Measurements from ENCODE around the gene RANBP1. TPM values are rescaled to one million over a fixed set of nuclear protein-coding genes. Genes with fewer than 3 reads are reported as not detected.
"Not testable (repeated sequence)": the region's sequence is repeated elsewhere in the genome, so short reads cannot be mapped to it uniquely, and the experiment has no call there.

The RANBP1 gene
- total RNA-seq: 62.6 TPM

GRCh38 chr22:20115691-20116375 lies at the start of gene RANBP1:
Gene RANBP1, plus strand, starts transcription at chr22:20116104. Its CDS starts 81 bp downstream, at chr22:20116185.
- no peak for DNase-seq (ENCODE audit: low spot score)

DNA sequence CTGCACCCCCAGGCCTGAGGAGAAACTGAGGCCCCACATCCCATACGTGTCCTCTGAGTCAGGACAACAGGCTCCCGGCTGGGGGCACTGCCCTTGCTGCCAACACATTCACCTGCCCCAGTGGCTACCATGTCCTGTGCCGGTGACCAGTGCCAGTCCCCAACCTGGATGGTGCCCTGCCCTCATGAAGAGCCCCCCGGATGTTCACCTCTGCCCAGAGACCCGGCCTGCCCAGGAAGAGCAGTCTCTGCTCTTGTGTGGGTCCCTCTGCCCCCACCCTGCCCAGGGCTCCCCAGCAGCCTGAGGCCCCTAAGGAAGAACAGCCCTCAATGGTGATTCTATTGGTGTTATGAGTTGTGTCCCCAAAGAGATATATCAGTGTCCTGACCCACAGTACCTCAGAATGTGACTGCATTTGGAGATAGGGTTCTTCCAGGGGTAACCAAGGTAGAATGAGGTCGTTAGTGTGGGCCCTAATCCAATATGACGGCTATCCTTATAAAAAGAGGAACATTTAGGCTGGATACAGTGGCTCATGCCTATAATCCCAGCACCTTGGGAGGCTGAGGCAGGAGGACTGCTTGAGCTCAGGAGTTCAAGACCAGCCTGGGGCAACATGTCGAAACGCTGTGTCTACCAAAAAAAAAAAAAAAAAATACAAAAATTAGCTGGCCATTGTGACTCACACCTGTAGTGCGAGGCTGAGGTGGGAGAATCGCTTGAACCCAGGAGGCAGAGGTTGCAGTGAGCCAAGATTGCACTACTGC lies 49.1 kb upstream of the RANBP1 start:
- DNase-seq (ENCODE audit: low spot score): no peak

GRCh38 chr22:20067384-20067682 lies 48.6 kb upstream of the RANBP1 start:
- not testable (repeated sequence) for DNase-seq (ENCODE audit: low spot score)

- DNase-seq (ENCODE audit: low spot score): no peak
These were observed 47.3 kb upstream of the RANBP1 start for GRCh38 chr22:20068640-20069039.

DNA sequence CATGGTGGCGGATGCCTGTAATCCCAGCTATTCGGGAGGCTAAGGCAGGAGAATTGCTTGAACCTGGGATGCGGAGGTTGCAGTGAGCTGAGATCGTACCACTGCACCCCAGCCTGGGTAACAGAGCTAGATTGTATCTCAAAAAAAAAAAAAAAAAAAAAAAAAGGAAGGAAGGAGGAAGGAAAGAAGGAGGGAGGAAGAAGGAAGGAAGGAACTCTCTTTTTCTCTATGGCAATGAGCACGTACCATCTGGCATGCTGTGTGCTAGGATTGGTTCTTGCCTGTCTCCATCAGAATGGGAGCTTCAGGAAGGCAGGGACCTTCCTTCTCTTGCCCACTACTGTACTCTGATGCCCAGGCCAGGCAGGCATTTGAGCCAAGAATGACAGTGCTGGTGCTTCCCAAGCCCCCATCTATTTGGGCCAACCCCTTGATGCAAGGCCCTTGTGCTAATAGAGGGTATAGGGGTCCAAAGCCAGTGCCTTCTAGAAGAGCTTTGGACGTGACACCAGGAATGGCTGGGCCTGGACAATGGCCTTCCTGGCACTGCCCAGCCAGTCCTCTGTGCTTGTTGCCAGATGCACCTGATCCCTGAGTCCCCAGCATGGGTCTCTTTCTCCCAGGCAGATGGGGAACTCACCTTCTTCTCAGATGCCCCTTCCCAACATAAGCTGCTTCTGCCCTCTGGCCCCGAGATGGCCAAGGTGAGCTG lies 46.4 kb upstream of the RANBP1 start:
- DNase-seq (ENCODE audit: low spot score): no peak

DNA sequence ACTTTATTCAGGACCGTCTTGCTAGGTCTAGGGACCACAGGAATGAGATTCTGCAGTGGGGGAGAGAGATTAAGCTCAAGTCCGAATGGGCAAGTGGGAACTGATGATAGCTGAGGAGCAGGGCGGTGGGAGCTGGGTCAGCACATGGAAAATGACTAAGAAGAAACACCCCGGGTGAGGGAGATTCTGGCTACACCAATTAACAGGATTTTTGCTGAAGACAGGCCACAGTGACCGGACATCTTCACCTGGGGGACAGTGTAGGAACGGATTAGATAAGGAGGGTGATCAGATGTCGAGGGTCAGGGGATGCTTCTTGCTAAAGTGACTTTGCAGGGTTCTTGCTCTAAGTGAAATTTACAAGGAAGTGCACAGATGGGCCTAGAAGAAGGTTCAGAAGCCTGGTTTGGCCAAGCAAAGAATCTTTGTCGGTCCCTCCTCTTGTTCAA lies 44.4 kb upstream of the RANBP1 start:
- DNase-seq (ENCODE audit: low spot score): no peak

DNA sequence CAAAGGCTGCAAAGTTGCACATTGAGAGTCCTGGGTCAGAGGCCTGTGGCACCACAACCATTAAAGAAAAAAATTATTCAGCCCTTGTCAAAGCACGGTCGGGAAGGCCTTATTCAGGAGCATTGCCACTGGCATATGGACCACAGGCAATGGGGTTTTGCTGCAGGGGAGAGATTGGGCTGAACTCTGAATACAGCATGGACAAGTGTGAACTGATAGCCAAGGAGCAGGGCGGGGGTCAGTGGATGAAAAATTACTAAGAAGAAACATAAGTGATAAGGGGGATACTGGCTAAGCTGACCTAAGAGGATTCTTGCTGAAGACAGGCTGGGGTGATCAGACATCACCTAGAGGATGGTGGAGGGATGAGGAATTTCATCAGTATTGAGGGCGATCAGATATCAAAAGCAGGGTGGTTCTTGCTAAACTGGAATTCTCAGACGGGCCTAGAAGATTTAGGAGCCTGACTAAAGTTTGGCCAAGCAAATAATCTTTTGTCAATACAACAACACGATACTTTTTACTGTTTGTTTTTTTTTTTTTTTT lies 39.2 kb upstream of the RANBP1 start:
- no peak for DNase-seq (ENCODE audit: low spot score)

GRCh38 chr22:20079745-20080444 lies 36.0 kb upstream of the RANBP1 start, which contains the start of gene DGCR8:
Gene DGCR8, plus strand, starts transcription at chr22:20080241. Its CDS starts 5,723 bp downstream, at chr22:20085964.
- DNase-seq (ENCODE audit: low spot score): peak; percentile 94

DNA sequence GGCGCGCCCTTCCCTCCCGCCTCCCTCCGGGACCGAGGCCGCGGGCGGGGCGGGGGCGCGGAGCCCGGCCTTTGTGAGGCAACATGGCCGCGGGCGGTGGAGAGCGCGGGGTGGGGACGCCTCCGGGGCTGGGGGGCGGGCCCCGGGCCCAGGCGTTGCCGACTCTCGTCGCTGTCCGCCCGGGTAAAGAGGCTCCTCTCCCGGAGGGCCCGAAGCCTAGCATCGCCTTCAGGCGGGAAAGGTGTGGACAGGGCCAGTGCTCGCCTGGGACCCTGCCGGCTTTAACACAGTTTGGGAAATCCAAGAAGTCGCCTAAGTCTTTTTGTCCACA lies 35.5 kb upstream of the RANBP1 start:
- no peak for DNase-seq (ENCODE audit: low spot score)

- DNase-seq (ENCODE audit: low spot score): no peak
These were observed 34.9 kb upstream of the RANBP1 start for GRCh38 chr22:20080776-20081654.

DNA sequence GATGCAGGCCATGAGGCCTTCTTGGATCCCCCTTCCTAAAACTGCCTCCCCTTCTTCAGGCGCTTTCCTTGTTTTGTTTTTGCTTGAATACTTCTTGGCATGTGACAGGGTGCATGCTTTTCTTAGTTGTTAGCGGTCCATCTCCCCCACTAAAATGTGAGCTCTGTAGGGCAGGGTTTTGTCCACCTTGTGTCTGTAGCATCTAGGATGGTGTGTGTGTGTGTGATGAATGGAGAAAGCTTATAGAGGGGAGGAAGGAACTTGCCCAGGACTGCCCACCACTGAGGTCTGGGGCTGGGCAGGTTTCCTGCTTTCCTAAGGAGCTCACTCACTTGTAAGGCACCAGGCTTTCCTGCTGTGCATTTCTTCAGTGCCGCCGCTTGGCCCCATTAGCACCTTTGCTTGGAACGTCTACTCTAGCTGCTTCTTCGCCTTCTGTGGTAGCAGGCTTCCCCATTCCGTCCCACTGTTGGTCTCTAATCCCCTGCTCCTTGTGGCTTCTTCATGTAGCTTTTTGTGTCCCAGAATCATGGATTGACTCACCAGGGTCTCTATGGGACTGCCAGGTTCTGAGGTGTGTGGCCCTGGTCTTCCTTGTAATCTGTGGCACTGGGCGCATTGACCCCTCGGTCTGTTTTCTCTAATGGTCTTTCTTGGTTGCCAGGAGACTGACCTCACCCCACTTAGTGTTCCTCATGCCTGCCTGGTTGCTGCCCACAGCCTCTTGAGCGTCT lies 32.6 kb upstream of the RANBP1 start:
- DNase-seq (ENCODE audit: low spot score): no peak

DNA sequence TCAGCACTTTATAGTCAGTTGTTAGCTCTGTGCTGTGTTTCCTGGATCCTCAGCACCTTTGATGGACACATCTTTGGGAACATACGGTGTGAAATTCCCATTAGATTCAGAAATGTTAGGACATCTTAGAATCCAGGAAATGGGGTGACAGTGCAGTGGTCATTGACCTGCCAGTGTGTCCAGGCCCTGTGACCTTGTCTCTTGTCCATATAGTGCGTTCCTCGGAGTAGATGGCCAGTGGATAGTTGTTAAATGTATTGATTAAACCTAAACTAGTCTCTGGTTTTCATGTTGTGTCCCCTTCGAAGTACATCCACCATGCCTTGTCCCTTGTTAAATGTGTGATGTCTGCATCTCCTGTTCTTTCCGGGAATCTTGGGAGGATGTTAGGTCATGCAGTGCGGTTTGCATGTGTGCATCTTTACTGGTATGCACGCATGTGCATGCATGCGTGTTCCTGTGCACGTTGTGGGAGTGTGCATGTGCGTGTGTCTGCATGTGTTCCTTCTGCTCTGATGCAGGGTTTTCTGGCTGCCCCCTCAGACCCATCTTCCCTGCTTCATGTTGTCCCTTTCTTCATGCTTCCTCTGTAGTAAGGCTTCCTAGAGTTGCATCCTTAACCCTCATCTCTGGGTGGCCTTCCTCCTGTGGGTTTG lies 31.9 kb upstream of the RANBP1 start:
- DNase-seq (ENCODE audit: low spot score): no peak

DNA sequence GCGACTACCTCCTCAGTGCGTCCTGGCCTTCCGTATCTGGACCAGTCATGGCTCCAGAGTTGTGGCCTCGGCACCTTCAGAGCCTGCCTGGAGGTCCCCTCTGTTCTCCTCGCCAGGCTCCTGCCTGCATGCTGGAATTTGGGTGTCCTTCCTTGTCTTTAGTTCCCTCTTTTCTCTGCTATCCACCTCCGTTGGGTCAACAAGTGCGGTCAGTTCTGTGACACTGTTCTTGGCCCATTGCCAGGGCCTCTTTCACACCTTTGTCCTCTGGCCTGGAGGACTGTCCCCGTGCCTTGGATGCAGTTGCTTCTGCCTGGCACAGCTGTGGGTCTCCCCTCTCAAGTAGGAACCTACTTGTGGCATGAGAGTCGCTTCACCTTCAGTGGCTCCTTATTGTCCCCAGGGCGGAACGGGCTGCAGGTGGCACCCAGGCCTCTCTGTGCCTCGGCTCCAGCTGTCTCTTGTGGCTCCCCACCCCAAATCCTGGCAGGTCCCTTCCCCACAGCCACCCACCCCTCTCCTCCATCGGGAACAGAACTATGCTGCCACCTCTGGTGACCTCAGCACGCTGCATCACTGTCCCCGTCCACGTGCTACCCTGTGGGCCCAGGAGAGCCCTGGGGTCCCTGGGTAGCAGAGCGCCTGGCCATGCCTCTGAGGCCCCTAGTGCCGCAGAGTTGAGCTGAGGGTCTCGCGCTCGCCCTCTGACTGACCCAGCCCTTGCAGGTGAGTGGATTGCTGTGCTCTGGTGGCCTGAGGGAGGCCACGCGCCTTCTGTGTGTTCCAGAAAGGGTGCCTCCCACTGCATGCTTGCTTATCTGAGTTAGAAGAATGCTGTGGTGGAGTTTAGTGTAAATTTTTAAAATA lies 31.1 kb upstream of the RANBP1 start:
- DNase-seq (ENCODE audit: low spot score): no peak

- no peak for DNase-seq (ENCODE audit: low spot score)
These were observed 30.3 kb upstream of the RANBP1 start for GRCh38 chr22:20085651-20086050.

DNA sequence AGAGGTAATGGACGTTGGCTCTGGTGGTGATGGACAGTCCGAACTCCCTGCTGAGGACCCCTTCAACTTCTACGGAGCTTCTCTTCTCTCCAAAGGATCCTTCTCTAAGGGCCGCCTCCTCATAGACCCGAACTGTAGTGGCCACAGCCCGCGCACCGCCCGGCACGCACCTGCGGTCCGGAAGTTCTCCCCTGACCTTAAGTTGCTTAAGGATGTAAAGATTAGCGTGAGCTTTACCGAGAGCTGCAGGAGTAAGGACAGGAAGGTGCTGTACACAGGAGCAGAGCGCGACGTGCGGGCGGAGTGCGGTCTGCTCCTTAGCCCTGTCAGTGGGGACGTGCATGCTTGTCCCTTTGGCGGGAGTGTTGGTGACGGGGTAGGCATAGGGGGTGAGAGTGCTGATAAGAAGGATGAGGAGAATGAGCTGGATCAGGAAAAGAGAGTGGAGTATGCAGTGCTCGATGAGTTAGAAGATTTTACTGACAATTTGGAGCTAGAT lies 29.8 kb upstream of the RANBP1 start:
- no peak for DNase-seq (ENCODE audit: low spot score)

DNA sequence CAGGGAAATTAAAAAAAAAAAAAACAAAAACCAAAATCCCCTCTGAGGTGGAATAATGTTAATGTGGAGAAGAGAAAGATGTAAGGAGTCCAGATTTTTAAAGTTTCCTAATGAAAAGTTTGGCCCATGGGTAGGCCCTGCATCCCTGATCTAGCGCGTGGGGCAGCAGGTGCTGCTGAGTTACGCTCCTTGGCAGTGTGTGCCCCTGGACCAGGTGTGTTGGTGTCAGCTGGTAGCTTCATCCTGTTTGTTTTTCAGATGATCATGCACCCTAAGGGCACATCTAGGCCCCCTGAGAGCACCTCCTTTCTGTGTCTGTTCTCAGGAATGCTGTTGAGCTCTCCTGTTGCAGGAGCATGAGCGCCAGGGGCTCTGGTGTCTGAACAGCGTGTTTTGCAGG lies 29.1 kb upstream of the RANBP1 start:
- no peak for DNase-seq (ENCODE audit: low spot score)

- no peak for DNase-seq (ENCODE audit: low spot score)
These were observed 28.3 kb upstream of the RANBP1 start for GRCh38 chr22:20087319-20088262.

Measured in mucosa of gallbladder (tissue), 1 donor.